GM12878 (cell line): ENCODE results near the gene CRTC3. TPM values are rescaled to one million over a fixed set of nuclear protein-coding genes. Genes with fewer than 3 reads are reported as not detected.
"Not testable (repeated sequence)": the region's sequence is repeated elsewhere in the genome, so short reads cannot be mapped to it uniquely, and the experiment has no call there.

ENCODE experiments used
- ATAC-seq: fragments of 200-7000 bp; cut with Tn5 transposase; 3 replicates; pipeline ENCODE4 v1.9.1; 2020; ENCODE audit warnings: mild to moderate bottlenecking, moderate library complexity
- BruUV-seq: library from RNA; stranded (reverse); fragments of 400-500 nt; replicated peaks from 2 replicates; lab custom pipeline; 2021; lab: Mats Ljungman, UMichigan
- CTCF ChIA-PET: fragments of 300-600 bp; sonication (Branson Sonifier 250); formaldehyde crosslinking; extraction: SDS; loops from one replicate; lab custom pipeline; 2021; ENCODE audit warnings: inconsistent platforms; lab: Yijun Ruan, JAX
- POLR2A ChIA-PET: fragments of 350-600 bp; formaldehyde crosslinking; extraction: SDS; loops from one replicate; lab custom pipeline; 2021; ENCODE audit warnings: inconsistent platforms; lab: Charles Lee
- RAD21 ChIA-PET: fragments of 300-600 bp; sonication (Branson Sonifier 250); formaldehyde crosslinking; loops from one replicate; lab custom pipeline; 2023; ENCODE audit warnings: antibody characterized with exemption; ENCODE audit not compliant: unreplicated experiment; lab: Charles Lee
- SMC1A ChIA-PET: fragments of 300-600 bp; sonication (Branson Sonifier 250); formaldehyde crosslinking; loops from one replicate; lab custom pipeline; 2023; ENCODE audit not compliant: unreplicated experiment, uncharacterized antibody; lab: Charles Lee
- DNase-seq: peaks from one replicate; pipeline ENCODE4 v3.0.0-alpha.2; 2011; ENCODE audit warnings: low read depth, low spot score
- FAIRE-seq: peaks from 3 replicates; lab custom pipeline; 2011; peaks lifted over from hg19 to GRCh38; lab: Jason Lieb, UNC
- H2AFZ ChIP-seq: 2 replicates; pipeline ENCODE4 v1.6.0; 2011; ENCODE audit warnings: low read depth, low read length, control low read depth; ENCODE audit not compliant: control insufficient read depth
- H3K27ac ChIP-seq: 2 replicates; pipeline ENCODE4 v1.5.1; 2011; ENCODE audit warnings: control low read depth; ENCODE audit not compliant: control insufficient read depth, insufficient read depth
- H3K27me3 ChIP-seq, 2 experiments: replicated peaks in 1 of 2; 2 replicates each; pipeline versions ENCODE4 v1.6.0 to v1.6.1; 2011; ENCODE audit warnings: low read length in 1 of 2; ENCODE audit not compliant: control insufficient read depth in 2 of 2, insufficient read depth in 2 of 2
- H3K36me3 ChIP-seq, 2 experiments: 2 replicates each; pipeline ENCODE4 v1.5.1; 2011; ENCODE audit warnings: low read length in 1 of 2; ENCODE audit not compliant: control insufficient read depth in 2 of 2, insufficient read depth in 2 of 2
- H3K4me1 ChIP-seq: 2 replicates; pipeline ENCODE4 v1.6.1; 2011; ENCODE audit warnings: mild to moderate bottlenecking, low read length, moderate library complexity, mixed read lengths; ENCODE audit not compliant: control insufficient read depth, insufficient read depth
- H3K4me2 ChIP-seq: 2 replicates; pipeline ENCODE4 v1.6.0; 2011; ENCODE audit warnings: control low read depth; ENCODE audit not compliant: control insufficient read depth, insufficient read depth
- H3K4me3 ChIP-seq: fragments of 200-600 bp; sonication (generic); 2 replicates; pipeline ENCODE4 v1.5.1; 2016
- H3K79me2 ChIP-seq: 2 replicates; pipeline ENCODE4 v1.6.0; 2011; ENCODE audit warnings: low read length; ENCODE audit not compliant: control insufficient read depth, insufficient read depth
- H3K9ac ChIP-seq: 2 replicates; pipeline ENCODE4 v1.8.0; 2011; ENCODE audit warnings: low read length, control low read depth, mixed read lengths; ENCODE audit not compliant: control insufficient read depth, insufficient read depth
- H3K9me3 ChIP-seq: replicated peaks from 3 replicates; pipeline ENCODE4 v1.5.1; 2011; ENCODE audit warnings: mild to moderate bottlenecking, low read length; ENCODE audit not compliant: control insufficient read depth, insufficient read depth
- H4K20me1 ChIP-seq: 2 replicates; pipeline ENCODE4 v1.6.0; 2011; ENCODE audit not compliant: control insufficient read depth, insufficient read depth
- PAX8 ChIP-seq: fragments of 450-650 bp; IDR thresholded peaks from 2 replicates; pipeline ENCODE4 v1.6.1; 2017; ENCODE audit warnings: mild to moderate bottlenecking, moderate library complexity
- YY1 ChIP-seq: IDR thresholded peaks from 2 replicates; pipeline ENCODE4 v1.6.1; 2011; ENCODE audit warnings: low read depth, mild to moderate bottlenecking, low read length
- WGBS: methylation state at CpG from one replicate; pipeline ENCODE4 v1.1.6; 2016; ENCODE audit warnings: low lambda C conversion rate; ENCODE audit not compliant: insufficient replicate concordance, insufficient coverage; ENCODE audit errors: missing lambda C conversion rate; 5-methylcytosine and 5-hydroxymethylcytosine counted together
- in situ Hi-C: fragments of 300-500 bp; cut with MboI; formaldehyde crosslinking; loops from 9 replicates; pipeline ENCODE4 v1.14.3; 2018; ENCODE audit warnings: mixed read lengths
- intact Hi-C: fragments of 100-400 bp; cut with micrococcal nuclease; formaldehyde crosslinking; loops from one replicate; pipeline ENCODE4 v1.14.2; 2022; ENCODE audit not compliant: unreplicated experiment
- polyA plus RNA-seq, 11 experiments: library from polyadenylated mRNA; depleted of rRNA in 4 of 11; unstranded in 6 of 11; stranded (reverse) in 5 of 11; fragments of >200 nt; fragmentation: Nextera tagmentation in 4 of 11; fragmentation: Illumina TruSeq in 1 of 11; extraction: Ambion mirVana in 4 of 11; extraction: Trizol in 1 of 11; gene quantifications; 1 replicate in 1 of 11; 2 replicates in 10 of 11; pipeline versions ENCODE4 v1.2.1 to v1.2.3, GENCODE V29; 2011 to 2016; ENCODE audit warnings: inconsistent platforms in 2 of 11, missing spikeins in 2 of 11, low read depth in 1 of 11
- total RNA-seq, 4 experiments: library from RNA; depleted of rRNA in 3 of 4; stranded (reverse); fragments of >200 nt in 3 of 4; fragmentation: Illumina TruSeq in 1 of 4; extraction: Trizol in 1 of 4; gene quantifications; 2 replicates each; pipeline versions ENCODE4 v1.2.1 to v1.2.3, GENCODE V29; 2013 to 2021
- TF ChIP-seq, protein P1 (sequence below): fragments of 450-650 bp; IDR thresholded peaks from 2 replicates; pipeline ENCODE4 v1.6.1; 2017; ENCODE audit warnings: mild to moderate bottlenecking, moderate library complexity

Gene CRTC3
- total and polyA plus RNA-seq, 10 of the 15 experiments (the other 5 are each of a cell fraction or from before 2014, with no cell fraction given), result 3.5 to 36.9 (median 18.9) TPM

DNA sequence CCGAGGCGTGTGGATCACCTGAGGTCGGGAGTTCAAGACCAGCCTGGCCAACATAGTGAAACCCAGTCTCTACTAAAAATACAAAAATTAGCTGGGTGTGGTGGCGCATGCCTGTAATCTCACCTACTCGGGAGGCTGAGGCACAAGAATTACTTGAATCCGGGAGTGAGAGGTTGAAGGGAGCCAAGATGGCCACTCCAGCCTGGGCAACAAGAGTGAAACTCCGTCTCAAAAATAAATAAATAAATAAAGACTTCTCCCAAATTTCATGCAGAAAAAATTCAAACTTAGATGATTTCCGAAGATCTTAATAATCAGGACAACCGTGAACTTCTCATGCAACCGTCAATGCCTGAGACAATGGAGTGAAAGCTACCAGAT, 134.3 kb downstream of the CRTC3 start:
- H3K9me3 ChIP-seq, H4K20me1 ChIP-seq, H2AFZ ChIP-seq, FAIRE-seq, DNase-seq, in situ Hi-C loops, ATAC-seq, H3K27me3 ChIP-seq, H3K36me3 ChIP-seq, BruUV-seq: not testable (repeated sequence)
- WGBS, result 87% methylated on average over 10 of the region's 10 CpGs
- Histone ChIP-seq H3K4me1 (peaks cover 67% of the 10 kb centered on the region), H3K4me2 (peak overlapping the region; percentile 89), H3K4me3 (peak overlapping the region; percentile 82), H3K27ac (peak overlapping the region; percentile 100), H3K9ac (peak overlapping the region; percentile 100), H3K79me2 (peaks cover 49% of the 10 kb centered on the region)
- intact Hi-C loops, result loop anchor here (5.0 kb wide), 2 partner anchors 268 to 432 kb away; partner anchors contain the start of genes CIB1, GDPGP1 and HDDC3
- ChIA-PET SMC1A (interaction anchor here (0.7 to 11.0 kb wide), 8 partner anchors 8 to 222 kb away, joined by 3 to 112 read pairs (median 6); no protein-coding TSS in a partner anchor), POLR2A (interaction anchor here (1.8 to 4.9 kb wide), 4 partner anchors 11 to 271 kb away, joined by 5 to 75 read pairs (median 17); partner anchors contain the start of gene UNC45A), CTCF (interaction anchor here (1.4 to 4.5 kb wide), 5 partner anchors 14 to 222 kb away, joined by 5 to 22 read pairs (median 18); no protein-coding TSS in a partner anchor), RAD21 (interaction anchor here (0.6 to 5.8 kb wide), 8 partner anchors 14 to 221 kb away, joined by 3 to 52 read pairs (median 4); partner anchors contain the start of gene FES)
- peak; percentile 52 for TF ChIP-seq YY1
- TF ChIP-seq, protein P1, sequence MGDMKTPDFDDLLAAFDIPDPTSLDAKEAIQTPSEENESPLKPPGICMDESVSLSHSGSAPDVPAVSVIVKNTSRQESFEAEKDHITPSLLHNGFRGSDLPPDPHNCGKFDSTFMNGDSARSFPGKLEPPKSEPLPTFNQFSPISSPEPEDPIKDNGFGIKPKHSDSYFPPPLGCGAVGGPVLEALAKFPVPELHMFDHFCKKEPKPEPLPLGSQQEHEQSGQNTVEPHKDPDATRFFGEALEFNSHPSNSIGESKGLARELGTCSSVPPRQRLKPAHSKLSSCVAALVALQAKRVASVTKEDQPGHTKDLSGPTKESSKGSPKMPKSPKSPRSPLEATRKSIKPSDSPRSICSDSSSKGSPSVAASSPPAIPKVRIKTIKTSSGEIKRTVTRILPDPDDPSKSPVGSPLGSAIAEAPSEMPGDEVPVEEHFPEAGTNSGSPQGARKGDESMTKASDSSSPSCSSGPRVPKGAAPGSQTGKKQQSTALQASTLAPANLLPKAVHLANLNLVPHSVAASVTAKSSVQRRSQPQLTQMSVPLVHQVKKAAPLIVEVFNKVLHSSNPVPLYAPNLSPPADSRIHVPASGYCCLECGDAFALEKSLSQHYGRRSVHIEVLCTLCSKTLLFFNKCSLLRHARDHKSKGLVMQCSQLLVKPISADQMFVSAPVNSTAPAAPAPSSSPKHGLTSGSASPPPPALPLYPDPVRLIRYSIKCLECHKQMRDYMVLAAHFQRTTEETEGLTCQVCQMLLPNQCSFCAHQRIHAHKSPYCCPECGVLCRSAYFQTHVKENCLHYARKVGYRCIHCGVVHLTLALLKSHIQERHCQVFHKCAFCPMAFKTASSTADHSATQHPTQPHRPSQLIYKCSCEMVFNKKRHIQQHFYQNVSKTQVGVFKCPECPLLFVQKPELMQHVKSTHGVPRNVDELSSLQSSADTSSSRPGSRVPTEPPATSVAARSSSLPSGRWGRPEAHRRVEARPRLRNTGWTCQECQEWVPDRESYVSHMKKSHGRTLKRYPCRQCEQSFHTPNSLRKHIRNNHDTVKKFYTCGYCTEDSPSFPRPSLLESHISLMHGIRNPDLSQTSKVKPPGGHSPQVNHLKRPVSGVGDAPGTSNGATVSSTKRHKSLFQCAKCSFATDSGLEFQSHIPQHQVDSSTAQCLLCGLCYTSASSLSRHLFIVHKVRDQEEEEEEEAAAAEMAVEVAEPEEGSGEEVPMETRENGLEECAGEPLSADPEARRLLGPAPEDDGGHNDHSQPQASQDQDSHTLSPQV, result peak; percentile 44; the same call in 1 of the 2 replicates
- TF ChIP-seq PAX8, result peak; percentile 11; the same call in 1 of the 2 replicates
